HepG2 (cell line): Measurements from ENCODE around the gene PERCC1. TPM values are rescaled to one million over a fixed set of nuclear protein-coding genes. Genes with fewer than 3 reads are reported as not detected.

Experiments
- ADNP ChIP-seq: sonication (generic); formaldehyde crosslinking; IDR thresholded peaks from 2 replicates; pipeline ENCODE4 v1.4.0; 2020; ENCODE audit warnings: missing genetic modification reagents
- ELF4 ChIP-seq: sonication (generic); formaldehyde crosslinking; IDR thresholded peaks from 2 replicates; pipeline ENCODE4 v1.5.0; 2020; ENCODE audit warnings: missing genetic modification reagents, mild to moderate bottlenecking, moderate library complexity, borderline replicate concordance
- FLYWCH1 ChIP-seq: sonication (generic); formaldehyde crosslinking; IDR thresholded peaks from 2 replicates; pipeline ENCODE4 v1.8.1; 2023; ENCODE audit warnings: mild to moderate bottlenecking, missing genetic modification reagents
- HES4 ChIP-seq: sonication (generic); formaldehyde crosslinking; IDR thresholded peaks from 2 replicates; pipeline ENCODE4 v1.9.0; 2021; ENCODE audit warnings: mild to moderate bottlenecking, missing genetic modification reagents, borderline replicate concordance
- IRF1 ChIP-seq: sonication (generic); formaldehyde crosslinking; IDR thresholded peaks from 2 replicates; pipeline ENCODE4 v1.4.0; 2020; ENCODE audit warnings: low read depth, mild to moderate bottlenecking, missing genetic modification reagents
- MAFF ChIP-seq: IDR thresholded peaks from 2 replicates; pipeline ENCODE4 v1.6.1; 2011; ENCODE audit warnings: low read depth, low read length, improper control_type of control experiment
- MIER2 ChIP-seq: IDR thresholded peaks from 2 replicates; pipeline ENCODE4 v1.6.1; 2016; ENCODE audit warnings: missing biosample characterization, missing genetic modification reagents
- NBN ChIP-seq: fragments of 450-650 bp; conservative IDR thresholded peaks from 2 replicates; pipeline ENCODE4 v1.6.1; 2017
- RAD21 ChIP-seq: fragments of 450-650 bp; formaldehyde crosslinking; IDR thresholded peaks from 2 replicates; pipeline ENCODE4 v1.5.0; 2020; ENCODE audit warnings: mild to moderate bottlenecking
- TBX2 ChIP-seq: sonication (generic); formaldehyde crosslinking; IDR thresholded peaks from 2 replicates; pipeline ENCODE4 v1.5.0; 2020; ENCODE audit warnings: missing genetic modification reagents, mild to moderate bottlenecking, borderline replicate concordance
- TEAD3 ChIP-seq: optimal IDR thresholded peaks from 2 replicates; pipeline ENCODE3; 2016; ENCODE audit warnings: borderline replicate concordance
- TIGD3 ChIP-seq: sonication (generic); formaldehyde crosslinking; IDR thresholded peaks from 2 replicates; pipeline ENCODE4 v1.5.1; 2020; ENCODE audit warnings: mild to moderate bottlenecking, missing genetic modification reagents, borderline replicate concordance
- TSC22D2 ChIP-seq: sonication (generic); formaldehyde crosslinking; IDR thresholded peaks from 2 replicates; pipeline ENCODE4 v1.5.1; 2020; ENCODE audit warnings: missing genetic modification reagents, mild to moderate bottlenecking, borderline replicate concordance
- U2AF2 ChIP-seq: fragments of 200-400 bp; formaldehyde crosslinking; IDR thresholded peaks from 2 replicates; pipeline ENCODE4 v1.6.1; 2017; ENCODE audit warnings: low read depth, mild to moderate bottlenecking, low read length
- ZBTB40 ChIP-seq, 2 experiments: fragments of 450-650 bp in 1 of 2; sonication (generic) in 1 of 2; formaldehyde crosslinking in 1 of 2; IDR thresholded peaks; 2 replicates each; pipeline versions ENCODE4 v1.6.1 to v1.8.0; 2016 to 2022; ENCODE audit warnings: antibody characterized with exemption in 1 of 2, mild to moderate bottlenecking in 1 of 2, missing genetic modification reagents in 1 of 2
- ZNF224 ChIP-seq: sonication (generic); formaldehyde crosslinking; IDR thresholded peaks from 2 replicates; pipeline ENCODE4 v1.5.0; 2020; ENCODE audit warnings: mild to moderate bottlenecking, missing genetic modification reagents
- ZNF232 ChIP-seq: sonication (generic); formaldehyde crosslinking; IDR thresholded peaks from 2 replicates; pipeline ENCODE4 v1.4.0; 2020; ENCODE audit warnings: missing genetic modification reagents, borderline replicate concordance
- ZNF724P ChIP-seq: sonication (generic); formaldehyde crosslinking; IDR thresholded peaks from 2 replicates; pipeline ENCODE4 v1.8.0; 2022; ENCODE audit warnings: missing genetic modification reagents, borderline replicate concordance
- polyA plus RNA-seq, 8 experiments: library from polyadenylated mRNA; depleted of rRNA in 3 of 8; stranded (reverse) in 7 of 8; unstranded in 1 of 8; fragments of >200 nt; fragmentation: Illumina TruSeq in 4 of 8; extraction: Trizol in 4 of 8; gene quantifications; 2 replicates each; pipeline versions ENCODE4 v1.2.1 to v1.2.3, GENCODE V29; 2011 to 2016; ENCODE audit warnings: low read depth in 4 of 8, missing spikeins in 1 of 8, mixed read lengths in 1 of 8; ENCODE audit not compliant: insufficient read depth in 1 of 8
- total RNA-seq, 5 experiments: library from RNA; depleted of rRNA; stranded (reverse); fragments of >200 nt; fragmentation: Illumina TruSeq; extraction: Trizol; gene quantifications; 2 replicates each; pipeline ENCODE4 v1.2.3, GENCODE V29; 2016; ENCODE audit warnings: low read depth in 1 of 5

PERCC1 gene
- total and polyA plus RNA-seq, 2 of the 13 experiments (the other 11 are each of a cell fraction or from before 2014, with no cell fraction given): 0.15 TPM; not detected in 1

GRCh38 chr16:1474796-1475551 lies 44.1 kb downstream of the PERCC1 start, which contains the start of gene CLCN7 (continued):
- TF ChIP-seq ELF4 (CRISPR knock-in tag): no peak
- TF ChIP-seq ADNP (CRISPR knock-in tag): no peak
- TF ChIP-seq NBN: no peak
- TF ChIP-seq IRF1: no peak
- TF ChIP-seq TSC22D2 (CRISPR knock-in tag): peak; percentile 66; the same call in 1 of the 2 replicates
- peak; percentile 79; the same call in 1 of the 2 replicates for TF ChIP-seq ZNF232 (CRISPR knock-in tag)
- no peak; the same call in 1 of the 2 replicates for TF ChIP-seq MIER2
- TF ChIP-seq FLYWCH1 (CRISPR knock-in tag): 0 out of 2 replicates have a peak, but pooled peaks have one; percentile 81
- no peak for TF ChIP-seq ZNF224
- TF ChIP-seq U2AF2: peak; percentile 69; the same call in 1 of the 2 replicates
- TF ChIP-seq ZBTB40 (IDR thresholded peaks at IDR 0.05): no peak
- peak; percentile 58; the same call in 1 of the 2 replicates for TF ChIP-seq ZBTB40 (CRISPR knock-in tag; IDR thresholded peaks at IDR 0.05)
- peak; percentile 81 for TF ChIP-seq ZNF724P (CRISPR knock-in tag)
- TF ChIP-seq TEAD3 (CRISPR knock-in tag): peak; percentile 33
- TF ChIP-seq TBX2: 0 out of 2 replicates have a peak, but pooled peaks have one; percentile 68
- no peak for TF ChIP-seq MAFF
- peak; percentile 42; the same call in 1 of the 2 replicates for TF ChIP-seq RAD21 (CRISPR knock-in tag)
- TF ChIP-seq TIGD3 (CRISPR knock-in tag): no peak
- TF ChIP-seq HES4 (CRISPR knock-in tag): peak; percentile 92
